Measurements from ENCODE around the gene HSPA5.

- TF ChIP-seq POLR2AphosphoS5 (IDR thresholded peaks at IDR 0.05; ENCODE audit: low read depth, low read length), result no peak
- no peak for TF ChIP-seq TAF1 (IDR thresholded peaks at IDR 0.05; ENCODE audit: borderline replicate concordance, insufficient read depth, low read length)
Observed at GRCh38 chr9:125190361-125190801, 50.8 kb downstream of the HSPA5 start.

Measured in PFSK-1 (cell line).